ENCODE results near the gene EME2.

The EME2 gene

GRCh38 chr16:1745900-1746692 lies 26.5 kb upstream of the EME2 start:
- no peak for DNase-seq (ENCODE audit: low spot score)

- no peak for DNase-seq (ENCODE audit: low spot score)
These were observed 25.9 kb upstream of the EME2 start for GRCh38 chr16:1746693-1747195.

- no peak for DNase-seq (ENCODE audit: low spot score)
These were observed 24.7 kb upstream of the EME2 start for GRCh38 chr16:1747934-1748333.

- DNase-seq (ENCODE audit: low spot score), result no peak
These were observed 23.2 kb upstream of the EME2 start for GRCh38 chr16:1749152-1750117.

- DNase-seq (ENCODE audit: low spot score), result no peak
These were observed 20.7 kb upstream of the EME2 start for GRCh38 chr16:1751946-1752345.

GRCh38 chr16:1752853-1753252 lies 19.8 kb upstream of the EME2 start:
- no peak for DNase-seq (ENCODE audit: low spot score)

- no peak for DNase-seq (ENCODE audit: low spot score)
These were observed 18.4 kb upstream of the EME2 start for GRCh38 chr16:1754204-1754603.

- DNase-seq (ENCODE audit: low spot score), result no peak
These were observed 14.7 kb upstream of the EME2 start for GRCh38 chr16:1757714-1758461.

- no peak for DNase-seq (ENCODE audit: low spot score)
These were observed 13.7 kb upstream of the EME2 start for GRCh38 chr16:1758923-1759322.

- DNase-seq (ENCODE audit: low spot score), result no peak
These were observed 13.1 kb upstream of the EME2 start for GRCh38 chr16:1759511-1759910.

- DNase-seq (ENCODE audit: low spot score), result no peak
These were observed 11.7 kb upstream of the EME2 start for GRCh38 chr16:1760911-1761310.

GRCh38 chr16:1761751-1762150 lies 10.9 kb upstream of the EME2 start:
- no peak for DNase-seq (ENCODE audit: low spot score)

- DNase-seq (ENCODE audit: low spot score), result peak; percentile 67
These were observed 10.3 kb upstream of the EME2 start for GRCh38 chr16:1762196-1762878.

GRCh38 chr16:1762879-1763520 lies 9.6 kb upstream of the EME2 start:
- DNase-seq (ENCODE audit: low spot score), result no peak

- DNase-seq (ENCODE audit: low spot score), result peak; percentile 60
These were observed 8.8 kb upstream of the EME2 start for GRCh38 chr16:1763521-1764511.

- no peak for DNase-seq (ENCODE audit: low spot score)
These were observed 7.6 kb upstream of the EME2 start for GRCh38 chr16:1764971-1765370.

GRCh38 chr16:1765826-1766225 lies 6.8 kb upstream of the EME2 start:
- no peak for DNase-seq (ENCODE audit: low spot score)

- DNase-seq (ENCODE audit: low spot score), result no peak
These were observed 6.4 kb upstream of the EME2 start for GRCh38 chr16:1766231-1766630.

- DNase-seq (ENCODE audit: low spot score), result no peak
These were observed 5.9 kb upstream of the EME2 start for GRCh38 chr16:1766701-1767100.

Measured in D341Med (cell line).